C4-2B (cell line): ENCODE measurements around the gene PTPRN2.
"Not testable (repeated sequence)": the region's sequence is repeated elsewhere in the genome, so short reads cannot be mapped to it uniquely, and the experiment has no call there.

Experiments
- CTCF ChIP-seq: fragments of 450-650 bp; conservative IDR thresholded peaks from 2 replicates; pipeline ENCODE4 v1.5.1; 2017; ENCODE audit warnings: mild to moderate bottlenecking
- ZFX ChIP-seq: fragments of 450-650 bp; IDR thresholded peaks from 2 replicates; pipeline ENCODE4 v1.6.1; 2017

DNA sequence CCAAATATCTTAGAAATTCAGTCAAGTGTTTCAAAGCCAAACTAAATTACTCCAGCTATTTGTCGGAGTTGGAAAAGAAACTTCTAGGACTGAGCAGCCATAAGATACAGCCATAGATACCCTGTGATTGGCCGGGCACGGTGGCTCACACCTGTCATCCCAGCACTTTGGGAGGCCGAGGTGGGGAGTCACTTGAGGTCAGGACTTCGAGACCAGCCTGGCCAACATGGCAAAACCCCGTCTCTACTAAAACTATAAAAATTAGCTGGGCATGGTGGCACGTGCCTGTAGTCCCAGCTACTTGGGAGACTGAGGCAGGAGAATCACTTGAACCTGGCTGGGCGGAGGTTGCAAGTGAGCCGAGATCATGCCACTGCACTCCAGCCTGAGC is 607.3 kb downstream of the PTPRN2 start:
- not testable (repeated sequence) for TF ChIP-seq CTCF, ZFX
